ENCODE measurements around the gene BTN1A1.
A peak's percentile ranks its signal among the peaks of the same experiment; 100 is the strongest.
"Not testable (repeated sequence)": the region's sequence is repeated elsewhere in the genome, so short reads cannot be mapped to it uniquely, and the experiment has no call there.

BTN1A1 gene

GRCh38 chr6:26500102-26500501 lies at the start of gene BTN1A1:
BTN1A1 (plus strand) TSS chr6:26500303; CDS start chr6:26501287, 984 bp downstream.
- DNase-seq (ENCODE audit: low read depth) = no peak

GRCh38 chr6:26452631-26453235 lies 47.4 kb upstream of the BTN1A1 start:
- no peak for DNase-seq (ENCODE audit: low read depth)

GRCh38 chr6:26454631-26455030 lies 45.5 kb upstream of the BTN1A1 start:
- no peak for DNase-seq (ENCODE audit: low read depth)

GRCh38 chr6:26455357-26455970 lies 44.6 kb upstream of the BTN1A1 start:
- DNase-seq (ENCODE audit: low read depth) = no peak

- no peak for DNase-seq (ENCODE audit: low read depth)
These were observed 42.8 kb upstream of the BTN1A1 start for GRCh38 chr6:26457264-26457805.

- DNase-seq (ENCODE audit: low read depth) = peak; percentile 41
These were observed 42.1 kb upstream of the BTN1A1 start, which contains the start of gene BTN2A1 for GRCh38 chr6:26457806-26458688. BTN2A1 (plus strand) TSS chr6:26457955; CDS start chr6:26458637, 682 bp downstream.

GRCh38 chr6:26459023-26459810 lies 40.9 kb upstream of the BTN1A1 start:
- no peak for DNase-seq (ENCODE audit: low read depth)

GRCh38 chr6:26461353-26461752 lies 38.8 kb upstream of the BTN1A1 start:
- not testable (repeated sequence) for DNase-seq (ENCODE audit: low read depth)

- no peak for DNase-seq (ENCODE audit: low read depth)
These were observed 36.1 kb upstream of the BTN1A1 start for GRCh38 chr6:26464014-26464413.

- no peak for DNase-seq (ENCODE audit: low read depth)
These were observed 35.5 kb upstream of the BTN1A1 start for GRCh38 chr6:26464416-26465131.

GRCh38 chr6:26465776-26466175 lies 34.3 kb upstream of the BTN1A1 start:
- DNase-seq (ENCODE audit: low read depth) = no peak

GRCh38 chr6:26468829-26469228 lies 31.3 kb upstream of the BTN1A1 start:
- no peak for DNase-seq (ENCODE audit: low read depth)

GRCh38 chr6:26470643-26471042 lies 29.5 kb upstream of the BTN1A1 start:
- no peak for DNase-seq (ENCODE audit: low read depth)

- no peak for DNase-seq (ENCODE audit: low read depth)
These were observed 28.1 kb upstream of the BTN1A1 start for GRCh38 chr6:26471970-26472369.

- DNase-seq (ENCODE audit: low read depth) = no peak
These were observed 27.4 kb upstream of the BTN1A1 start for GRCh38 chr6:26472549-26473290.

- DNase-seq (ENCODE audit: low read depth) = no peak
These were observed 26.7 kb upstream of the BTN1A1 start for GRCh38 chr6:26473429-26473757.

GRCh38 chr6:26473758-26474438 lies 26.2 kb upstream of the BTN1A1 start:
- peak; percentile 64 for DNase-seq (ENCODE audit: low read depth)

- no peak for DNase-seq (ENCODE audit: low read depth)
These were observed 25.6 kb upstream of the BTN1A1 start for GRCh38 chr6:26474439-26474881.

GRCh38 chr6:26475823-26476729 lies 24.0 kb upstream of the BTN1A1 start:
- DNase-seq (ENCODE audit: low read depth) = no peak

Measured in activated T-helper 1 cell treated with Interleukin-2 at 50 U/mL for 16 hours (primary cell).